H9 (cell line): ENCODE results near the gene PRR27. TPM values are rescaled to one million over a fixed set of nuclear protein-coding genes. Genes with fewer than 3 reads are reported as not detected.

Source experiments
- DNase-seq: peaks from one replicate; pipeline ENCODE4 v3.0.0-alpha.2; 2017
- H2AFZ ChIP-seq: one replicate; pipeline ENCODE4 v1.6.1; 2013; ENCODE audit warnings: mild to moderate bottlenecking, low read length, control low read depth, moderate library complexity
- H2AK5ac ChIP-seq: 2 replicates; pipeline ENCODE4 v1.6.1; 2013; ENCODE audit warnings: low read length, control low read depth, mixed read lengths; ENCODE audit not compliant: insufficient read length
- H2BK120ac ChIP-seq: one replicate; pipeline ENCODE4 v1.6.1; 2013; ENCODE audit warnings: low read depth, mild to moderate bottlenecking, low read length, control low read depth, inconsistent platforms; ENCODE audit not compliant: poor library complexity, severe bottlenecking
- H2BK12ac ChIP-seq: 2 replicates; pipeline ENCODE4 v1.6.1; 2013; ENCODE audit warnings: low read length, control low read depth, mixed read lengths, low read depth; ENCODE audit not compliant: insufficient read length
- H2BK15ac ChIP-seq: 2 replicates; pipeline ENCODE4 v1.6.1; 2013; ENCODE audit warnings: low read depth, low read length, control low read depth
- H2BK20ac ChIP-seq: one replicate; pipeline ENCODE4 v1.6.1; 2013; ENCODE audit warnings: low read depth, mild to moderate bottlenecking, low read length, control low read depth, inconsistent platforms; ENCODE audit not compliant: poor library complexity, severe bottlenecking
- H2BK5ac ChIP-seq: 2 replicates; pipeline ENCODE4 v1.6.1; 2013; ENCODE audit warnings: low read length, control low read depth, mixed read lengths; ENCODE audit not compliant: insufficient read length
- H3K14ac ChIP-seq: 2 replicates; pipeline ENCODE4 v1.6.1; 2013; ENCODE audit warnings: low read length, control low read depth; ENCODE audit not compliant: insufficient read depth
- H3K18ac ChIP-seq: 2 replicates; pipeline ENCODE4 v1.6.1; 2013; ENCODE audit warnings: low read depth, mild to moderate bottlenecking, mixed read lengths, low read length, control low read depth; ENCODE audit not compliant: insufficient read length
- H3K23ac ChIP-seq: 2 replicates; pipeline ENCODE4 v1.6.1; 2013; ENCODE audit warnings: low read length, control low read depth, mixed read lengths, low read depth; ENCODE audit not compliant: insufficient read length
- H3K23me2 ChIP-seq: 2 replicates; pipeline ENCODE4 v1.6.1; 2013; ENCODE audit warnings: low read depth, mild to moderate bottlenecking, mixed read lengths, low read length, control low read depth; ENCODE audit not compliant: insufficient read length, poor library complexity, severe bottlenecking
- H3K27ac ChIP-seq: 2 replicates; pipeline ENCODE4 v1.5.1; 2013; ENCODE audit warnings: low read length, control low read depth, mixed read lengths, low read depth; ENCODE audit not compliant: insufficient read length
- H3K27me3 ChIP-seq: 2 replicates; pipeline ENCODE4 v1.6.1; 2013; ENCODE audit warnings: low read length, control low read depth, inconsistent platforms; ENCODE audit not compliant: insufficient read depth
- H3K4ac ChIP-seq: 2 replicates; pipeline ENCODE4 v1.6.1; 2013; ENCODE audit warnings: low read depth, mild to moderate bottlenecking, control low read depth, inconsistent platforms, low read length, moderate library complexity
- H3K4me1 ChIP-seq: 2 replicates; pipeline ENCODE4 v1.6.1; 2013; ENCODE audit warnings: low read length, control low read depth, inconsistent platforms; ENCODE audit not compliant: insufficient read depth
- H3K4me2 ChIP-seq: 2 replicates; pipeline ENCODE4 v1.6.1; 2013; ENCODE audit warnings: low read length, control low read depth, mixed read lengths; ENCODE audit not compliant: insufficient read length, insufficient read depth
- H3K56ac ChIP-seq: 2 replicates; pipeline ENCODE4 v1.6.1; 2013; ENCODE audit warnings: low read depth, mild to moderate bottlenecking, mixed read lengths, low read length, control low read depth; ENCODE audit not compliant: insufficient read length
- H3K79me1 ChIP-seq: 2 replicates; pipeline ENCODE4 v1.6.1; 2013; ENCODE audit warnings: low read depth, mild to moderate bottlenecking, moderate library complexity, low read length, control low read depth, inconsistent platforms; ENCODE audit not compliant: insufficient read depth, poor library complexity, severe bottlenecking
- H3K79me2 ChIP-seq: 2 replicates; pipeline ENCODE4 v1.6.1; 2013; ENCODE audit warnings: low read length, control low read depth, inconsistent platforms; ENCODE audit not compliant: insufficient read depth
- H3K9ac ChIP-seq: 2 replicates; pipeline ENCODE4 v1.6.1; 2013; ENCODE audit warnings: low read length, control low read depth, mixed read lengths; ENCODE audit not compliant: insufficient read length; ENCODE audit errors: extremely low read depth
- H3K9me3 ChIP-seq: one replicate; pipeline ENCODE4 v1.6.1; 2013; ENCODE audit warnings: low read depth, low read length, inconsistent platforms; ENCODE audit not compliant: control insufficient read depth
- H3T11ph ChIP-seq: one replicate; pipeline ENCODE4 v1.6.1; 2013; ENCODE audit warnings: mild to moderate bottlenecking, low read length, control low read depth, inconsistent platforms
- H4K20me1 ChIP-seq: one replicate; pipeline ENCODE4 v1.6.1; 2013; ENCODE audit not compliant: control insufficient read depth, insufficient read length, insufficient read depth
- H4K5ac ChIP-seq: 2 replicates; pipeline ENCODE4 v1.6.1; 2013; ENCODE audit warnings: low read depth, mild to moderate bottlenecking, mixed read lengths, low read length, control low read depth; ENCODE audit not compliant: insufficient read length
- H4K8ac ChIP-seq: replicated peaks from 2 replicates; pipeline ENCODE4 v1.6.1; 2013; ENCODE audit warnings: low read length, control low read depth, mixed read lengths, low read depth; ENCODE audit not compliant: insufficient read length
- H4K91ac ChIP-seq: 2 replicates; pipeline ENCODE4 v1.6.1; 2013; ENCODE audit warnings: low read depth, mild to moderate bottlenecking, moderate library complexity, mixed read lengths, low read length, control low read depth; ENCODE audit not compliant: insufficient read length
- H3K27ac Mint-ChIP-seq, 3 experiments: 2 replicates in 2 of 3; 3 replicates in 1 of 3; pipeline ENCODE4 v1.8.0; 2020 to 2021; ENCODE audit warnings: mixed read lengths in 3 of 3, mild to moderate bottlenecking in 1 of 3, moderate library complexity in 1 of 3
- H3K27me3 Mint-ChIP-seq: 2 replicates; pipeline ENCODE4 v1.8.0; 2021; ENCODE audit warnings: low read depth, mild to moderate bottlenecking, moderate library complexity, mixed read lengths
- H3K36me3 Mint-ChIP-seq, 3 experiments: 2 replicates in 2 of 3; 3 replicates in 1 of 3; pipeline ENCODE4 v1.8.0; 2020 to 2021; ENCODE audit warnings: low read depth in 3 of 3, mixed read lengths in 3 of 3; ENCODE audit not compliant: insufficient read depth in 1 of 3
- H3K4me1 Mint-ChIP-seq, 2 experiments: 2 replicates each; pipeline ENCODE4 v1.8.0; 2020; ENCODE audit warnings: mixed read lengths in 2 of 2
- H3K4me3 Mint-ChIP-seq, 2 experiments: 2 replicates in 1 of 2; 3 replicates in 1 of 2; pipeline ENCODE4 v1.8.0; 2020 to 2021; ENCODE audit warnings: mild to moderate bottlenecking in 2 of 2, mixed read lengths in 2 of 2, moderate library complexity in 1 of 2
- H3K9me3 Mint-ChIP-seq, 2 experiments: 2 replicates in 1 of 2; 3 replicates in 1 of 2; pipeline ENCODE4 v1.8.0; 2020; ENCODE audit warnings: mild to moderate bottlenecking in 2 of 2, mixed read lengths in 2 of 2, moderate library complexity in 1 of 2
- WGBS: extraction: QIAGEN DNeasy Blood & Tissue Kit; methylation state at CpG from one replicate; pipeline ENCODE4 v1.1.7; 2013; ENCODE audit warnings: missing lambda C conversion rate, low lambda C conversion rate, mixed read lengths; ENCODE audit not compliant: insufficient read length; ENCODE audit errors: extremely low coverage; 5-methylcytosine and 5-hydroxymethylcytosine counted together
- total RNA-seq: library from RNA; stranded (reverse); gene quantifications from 2 replicates; pipeline ENCODE4 v1.2.1, GENCODE V29; 2021
- TF ChIP-seq, protein P1 (sequence below): fragments of 200-600 bp; sonication (generic); conservative IDR thresholded peaks from 3 replicates; pipeline ENCODE4 v1.8.0; 2021; ENCODE audit warnings: antibody characterized with exemption, mild to moderate bottlenecking

Gene PRR27
- total RNA-seq, 1 experiment from 2014 or later = not detected

DNA sequence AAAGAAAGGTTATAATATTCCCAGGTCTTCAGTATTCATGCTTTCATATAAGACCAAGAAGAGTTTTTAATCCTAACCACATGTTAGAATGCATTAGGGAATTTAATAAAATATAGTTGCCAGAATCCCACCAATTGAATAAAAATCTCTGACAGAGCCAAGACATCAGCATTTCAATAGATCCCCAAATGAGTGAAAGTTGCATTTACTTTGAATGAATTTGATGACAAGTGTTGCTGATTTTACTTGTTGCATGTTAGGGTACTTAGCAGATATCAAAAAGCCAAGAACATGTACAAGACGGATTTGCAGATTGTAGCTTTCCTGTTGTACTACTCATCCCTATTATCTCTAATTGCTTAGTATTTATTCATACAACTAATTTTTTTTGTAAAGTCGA, 39.9 kb upstream of the PRR27 start:
- Histone ChIP-seq H3K27me3 (no peaks in the 10 kb centered on the region), H4K8ac (no peak overlapping the region), H3K27ac (no peak overlapping the region), H2AFZ (no peak overlapping the region), H4K20me1 (no peaks in the 10 kb centered on the region), H2AK5ac (no peak overlapping the region), H3K14ac (no peak overlapping the region), H3K9me3 (no peaks in the 10 kb centered on the region), H3K23me2 (no peaks in the 10 kb centered on the region), H3K56ac (no peak overlapping the region), H3K79me1 (no peaks in the 10 kb centered on the region), H3K4ac (no peak overlapping the region), H3K18ac (no peak overlapping the region), H3K9ac (no peak overlapping the region), H2BK12ac (no peak overlapping the region), H3K79me2 (no peaks in the 10 kb centered on the region), H4K91ac (no peak overlapping the region), H4K5ac (no peak overlapping the region), H3K4me1 (no peaks in the 10 kb centered on the region), H2BK5ac (no peak overlapping the region), H3T11ph (no peak overlapping the region), H3K23ac (no peak overlapping the region), H2BK15ac (no peak overlapping the region), H2BK120ac (no peak overlapping the region), H2BK20ac (no peak overlapping the region), H3K4me2 (no peak overlapping the region)
- Mint-ChIP-seq H3K36me3 (no peaks in the 10 kb centered on the region; a peak in 1 of 7 replicates), H3K4me1 (peaks cover 4 to 5% of the 10 kb centered on the region in 2 experiments; a peak in 1 of 4 replicates), H3K27ac (no peak overlapping the region), H3K4me3 (no peak overlapping the region), H3K27me3 (no peaks in the 10 kb centered on the region), H3K9me3 (no peaks in the 10 kb centered on the region)
- WGBS = no CpG with 5 or more reads among the region's 2 CpGs
- TF ChIP-seq, protein P1, sequence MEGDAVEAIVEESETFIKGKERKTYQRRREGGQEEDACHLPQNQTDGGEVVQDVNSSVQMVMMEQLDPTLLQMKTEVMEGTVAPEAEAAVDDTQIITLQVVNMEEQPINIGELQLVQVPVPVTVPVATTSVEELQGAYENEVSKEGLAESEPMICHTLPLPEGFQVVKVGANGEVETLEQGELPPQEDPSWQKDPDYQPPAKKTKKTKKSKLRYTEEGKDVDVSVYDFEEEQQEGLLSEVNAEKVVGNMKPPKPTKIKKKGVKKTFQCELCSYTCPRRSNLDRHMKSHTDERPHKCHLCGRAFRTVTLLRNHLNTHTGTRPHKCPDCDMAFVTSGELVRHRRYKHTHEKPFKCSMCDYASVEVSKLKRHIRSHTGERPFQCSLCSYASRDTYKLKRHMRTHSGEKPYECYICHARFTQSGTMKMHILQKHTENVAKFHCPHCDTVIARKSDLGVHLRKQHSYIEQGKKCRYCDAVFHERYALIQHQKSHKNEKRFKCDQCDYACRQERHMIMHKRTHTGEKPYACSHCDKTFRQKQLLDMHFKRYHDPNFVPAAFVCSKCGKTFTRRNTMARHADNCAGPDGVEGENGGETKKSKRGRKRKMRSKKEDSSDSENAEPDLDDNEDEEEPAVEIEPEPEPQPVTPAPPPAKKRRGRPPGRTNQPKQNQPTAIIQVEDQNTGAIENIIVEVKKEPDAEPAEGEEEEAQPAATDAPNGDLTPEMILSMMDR = no peak
- no peak for DNase-seq
